Measurements from ENCODE around the gene GRHPR.

GRHPR gene

DNA sequence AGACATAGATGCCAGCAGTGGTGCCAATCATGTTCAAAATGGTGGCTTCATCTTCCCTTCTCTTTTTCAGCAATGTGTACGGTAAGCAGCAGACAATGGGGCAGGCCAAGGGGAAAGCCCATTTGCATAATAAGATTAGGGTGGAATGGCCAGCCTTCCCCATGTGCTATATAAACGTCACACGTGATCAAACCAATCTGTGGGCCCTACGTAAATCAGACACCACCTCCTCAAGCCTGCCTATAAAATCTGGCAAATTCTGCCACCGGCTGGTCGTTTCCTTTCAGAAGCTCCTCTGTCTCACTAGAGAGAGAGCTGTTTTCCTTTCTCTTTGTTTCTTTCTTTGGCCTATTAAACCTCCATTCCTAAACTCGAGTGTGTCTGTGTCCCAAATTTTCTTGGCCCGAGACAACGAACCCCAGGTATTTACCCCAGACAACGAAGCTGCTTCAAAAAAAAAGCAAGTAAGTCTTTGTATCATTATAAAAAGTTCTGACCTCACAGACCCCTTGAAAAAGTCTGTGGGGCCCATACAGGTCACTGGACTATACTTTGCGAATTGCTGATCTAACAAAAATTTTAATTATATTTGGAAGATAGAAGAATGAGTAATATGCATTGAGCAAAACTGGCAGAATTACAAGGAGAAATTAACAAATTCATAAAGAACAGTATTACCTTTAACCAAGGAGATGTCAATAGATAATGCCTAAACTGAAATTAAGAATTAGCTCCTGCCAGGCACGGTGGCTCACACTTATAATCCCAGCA, 27.6 kb downstream of the GRHPR start (continued):
- TF ChIP-seq OSR1 (CRISPR knock-in tag; IDR thresholded peaks at IDR 0.05): no peak
- TF ChIP-seq RARB (CRISPR knock-in tag; IDR thresholded peaks at IDR 0.05): no peak
- no peak for TF ChIP-seq ZNF565 (CRISPR knock-in tag; conservative IDR thresholded peaks at IDR 0.05; ENCODE audit: low read depth)
- TF ChIP-seq BACH2 (CRISPR knock-in tag; IDR thresholded peaks at IDR 0.05; ENCODE audit: borderline replicate concordance): no peak
- no peak for TF ChIP-seq CREB5 (CRISPR knock-in tag; IDR thresholded peaks at IDR 0.05; ENCODE audit: low read depth)
- TF ChIP-seq, protein P1, sequence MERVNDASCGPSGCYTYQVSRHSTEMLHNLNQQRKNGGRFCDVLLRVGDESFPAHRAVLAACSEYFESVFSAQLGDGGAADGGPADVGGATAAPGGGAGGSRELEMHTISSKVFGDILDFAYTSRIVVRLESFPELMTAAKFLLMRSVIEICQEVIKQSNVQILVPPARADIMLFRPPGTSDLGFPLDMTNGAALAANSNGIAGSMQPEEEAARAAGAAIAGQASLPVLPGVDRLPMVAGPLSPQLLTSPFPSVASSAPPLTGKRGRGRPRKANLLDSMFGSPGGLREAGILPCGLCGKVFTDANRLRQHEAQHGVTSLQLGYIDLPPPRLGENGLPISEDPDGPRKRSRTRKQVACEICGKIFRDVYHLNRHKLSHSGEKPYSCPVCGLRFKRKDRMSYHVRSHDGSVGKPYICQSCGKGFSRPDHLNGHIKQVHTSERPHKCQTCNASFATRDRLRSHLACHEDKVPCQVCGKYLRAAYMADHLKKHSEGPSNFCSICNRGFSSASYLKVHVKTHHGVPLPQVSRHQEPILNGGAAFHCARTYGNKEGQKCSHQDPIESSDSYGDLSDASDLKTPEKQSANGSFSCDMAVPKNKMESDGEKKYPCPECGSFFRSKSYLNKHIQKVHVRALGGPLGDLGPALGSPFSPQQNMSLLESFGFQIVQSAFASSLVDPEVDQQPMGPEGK (CRISPR knock-in tag; IDR thresholded peaks at IDR 0.05; ENCODE audit: borderline replicate concordance): no peak

DNA sequence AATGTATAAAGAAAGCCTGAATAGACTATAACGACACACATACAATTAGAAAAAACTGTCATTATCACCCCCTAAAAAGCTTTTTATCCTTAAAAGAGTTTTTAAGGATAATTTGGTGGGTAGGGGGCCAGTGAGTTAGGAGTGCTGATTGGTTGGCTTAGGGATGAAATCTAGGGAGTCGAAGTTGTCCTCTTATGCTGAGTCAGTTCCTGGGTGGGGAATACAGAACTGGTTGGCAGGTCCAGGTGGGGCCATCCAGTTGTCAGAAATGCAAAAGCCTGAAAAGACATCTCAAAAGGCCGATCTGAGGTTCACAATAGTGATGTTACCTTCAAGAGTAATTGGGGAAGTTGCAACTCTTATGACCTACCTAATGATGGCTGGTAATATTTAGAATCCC, 29.1 kb downstream of the GRHPR start:
- no peak for ATAC-seq

GRCh38 chr9:37452611-37453010, 30.1 kb downstream of the GRHPR start:
- peak; percentile 34 for ATAC-seq
- TF ChIP-seq GLIS3 (CRISPR knock-in tag; IDR thresholded peaks at IDR 0.05): no peak
- TF ChIP-seq, protein P2, sequence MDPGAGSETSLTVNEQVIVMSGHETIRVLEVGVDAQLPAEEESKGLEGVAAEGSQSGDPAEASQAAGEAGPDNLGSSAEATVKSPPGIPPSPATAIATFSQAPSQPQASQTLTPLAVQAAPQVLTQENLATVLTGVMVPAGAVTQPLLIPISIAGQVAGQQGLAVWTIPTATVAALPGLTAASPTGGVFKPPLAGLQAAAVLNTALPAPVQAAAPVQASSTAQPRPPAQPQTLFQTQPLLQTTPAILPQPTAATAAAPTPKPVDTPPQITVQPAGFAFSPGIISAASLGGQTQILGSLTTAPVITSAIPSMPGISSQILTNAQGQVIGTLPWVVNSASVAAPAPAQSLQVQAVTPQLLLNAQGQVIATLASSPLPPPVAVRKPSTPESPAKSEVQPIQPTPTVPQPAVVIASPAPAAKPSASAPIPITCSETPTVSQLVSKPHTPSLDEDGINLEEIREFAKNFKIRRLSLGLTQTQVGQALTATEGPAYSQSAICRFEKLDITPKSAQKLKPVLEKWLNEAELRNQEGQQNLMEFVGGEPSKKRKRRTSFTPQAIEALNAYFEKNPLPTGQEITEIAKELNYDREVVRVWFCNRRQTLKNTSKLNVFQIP (CRISPR knock-in tag; IDR thresholded peaks at IDR 0.05; ENCODE audit: borderline replicate concordance, low read depth): no peak
- no peak for TF ChIP-seq ZFP3 (CRISPR knock-in tag; IDR thresholded peaks at IDR 0.05)
- TF ChIP-seq TSHZ2 (CRISPR knock-in tag; IDR thresholded peaks at IDR 0.05): no peak

More for the DNA sequence above, 29.1 kb downstream of the GRHPR start:
- TF ChIP-seq OSR1 (CRISPR knock-in tag; IDR thresholded peaks at IDR 0.05) (no peak), ZFP3 (CRISPR knock-in tag; IDR thresholded peaks at IDR 0.05) (no peak), ESRRG (CRISPR knock-in tag; IDR thresholded peaks at IDR 0.05) (no peak), ZC3H10 (CRISPR knock-in tag; IDR thresholded peaks at IDR 0.05) (no peak), RARB (CRISPR knock-in tag; IDR thresholded peaks at IDR 0.05) (no peak), TSHZ2 (CRISPR knock-in tag; IDR thresholded peaks at IDR 0.05) (no peak), CSRNP3 (CRISPR knock-in tag; IDR thresholded peaks at IDR 0.05) (no peak), GLIS3 (CRISPR knock-in tag; IDR thresholded peaks at IDR 0.05) (no peak), TCF4 (CRISPR knock-in tag; IDR thresholded peaks at IDR 0.05; ENCODE audit: borderline replicate concordance) (no peak), ZNF8 (CRISPR knock-in tag; IDR thresholded peaks at IDR 0.05) (no peak), TOX (CRISPR knock-in tag; IDR thresholded peaks at IDR 0.05; ENCODE audit: borderline replicate concordance) (no peak), ARNTL (CRISPR knock-in tag; IDR thresholded peaks at IDR 0.05; ENCODE audit: borderline replicate concordance, low read depth) (no peak)
- TF ChIP-seq, protein P2 (CRISPR knock-in tag; IDR thresholded peaks at IDR 0.05; ENCODE audit: borderline replicate concordance, low read depth): no peak
